MM.1S (cell line): ENCODE results near the gene ANKIB1.

ENCODE experiments used
- EZH2 ChIP-seq: fragments of 300-600 bp; sonication (generic); optimal IDR thresholded peaks from 2 replicates; pipeline ENCODE3; 2017; ENCODE audit warnings: low read depth, mild to moderate bottlenecking, antibody characterized with exemption, low read length, mixed read lengths
- EZH2phosphoT487 ChIP-seq: fragments of 300-600 bp; sonication (generic); IDR thresholded peaks from 2 replicates; pipeline ENCODE4 v1.6.1; 2018; ENCODE audit warnings: antibody characterized with exemption, low read length
- TF ChIP-seq, protein P1 (sequence below): fragments of 300-600 bp; sonication (generic); IDR thresholded peaks from 2 replicates; pipeline ENCODE4 v1.5.1; 2016; ENCODE audit warnings: antibody characterized with exemption, low read length, mixed read lengths

DNA sequence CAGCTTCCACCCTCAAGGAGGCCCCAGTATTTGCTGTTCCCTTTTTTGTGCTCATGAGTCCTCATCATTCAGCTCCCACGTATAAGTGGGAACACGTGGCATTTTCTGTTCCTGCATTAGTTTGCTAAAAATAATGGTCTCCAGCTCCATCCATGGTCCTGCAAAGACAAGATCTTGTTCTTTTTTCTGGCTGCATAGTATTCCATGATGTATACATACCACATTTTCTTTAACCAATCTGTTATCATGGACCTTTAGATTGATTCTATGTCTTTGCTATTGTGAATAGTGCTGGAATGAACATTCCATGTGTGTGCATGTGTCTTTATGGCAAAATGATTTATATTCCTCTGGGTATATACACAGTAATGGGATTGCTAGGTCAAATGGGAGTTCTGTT lies 17.0 kb upstream of the ANKIB1 start:
- TF ChIP-seq EZH2 (no peak), EZH2phosphoT487 (no peak)
- TF ChIP-seq, protein P1, sequence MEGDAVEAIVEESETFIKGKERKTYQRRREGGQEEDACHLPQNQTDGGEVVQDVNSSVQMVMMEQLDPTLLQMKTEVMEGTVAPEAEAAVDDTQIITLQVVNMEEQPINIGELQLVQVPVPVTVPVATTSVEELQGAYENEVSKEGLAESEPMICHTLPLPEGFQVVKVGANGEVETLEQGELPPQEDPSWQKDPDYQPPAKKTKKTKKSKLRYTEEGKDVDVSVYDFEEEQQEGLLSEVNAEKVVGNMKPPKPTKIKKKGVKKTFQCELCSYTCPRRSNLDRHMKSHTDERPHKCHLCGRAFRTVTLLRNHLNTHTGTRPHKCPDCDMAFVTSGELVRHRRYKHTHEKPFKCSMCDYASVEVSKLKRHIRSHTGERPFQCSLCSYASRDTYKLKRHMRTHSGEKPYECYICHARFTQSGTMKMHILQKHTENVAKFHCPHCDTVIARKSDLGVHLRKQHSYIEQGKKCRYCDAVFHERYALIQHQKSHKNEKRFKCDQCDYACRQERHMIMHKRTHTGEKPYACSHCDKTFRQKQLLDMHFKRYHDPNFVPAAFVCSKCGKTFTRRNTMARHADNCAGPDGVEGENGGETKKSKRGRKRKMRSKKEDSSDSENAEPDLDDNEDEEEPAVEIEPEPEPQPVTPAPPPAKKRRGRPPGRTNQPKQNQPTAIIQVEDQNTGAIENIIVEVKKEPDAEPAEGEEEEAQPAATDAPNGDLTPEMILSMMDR, result no peak
